B cell (primary cell): ENCODE data around the gene CGNL1. TPM values are rescaled to one million over a fixed set of nuclear protein-coding genes. Genes with fewer than 3 reads are reported as not detected.
A peak's percentile ranks its signal among the peaks of the same experiment; 100 is the strongest.

Source experiments
- ATAC-seq: fragments of 200-7000 bp; cut with Tn5 transposase; one replicate; pipeline ENCODE4 v1.10.0; 2021; ENCODE audit warnings: low read depth, mild to moderate bottlenecking, moderate number of reproducible peaks, moderate library complexity
- CTCF ChIA-PET: fragments of 350-600 bp; sonication (Branson Sonifier 250); formaldehyde crosslinking; loops from one replicate; lab custom pipeline; 2021; ENCODE audit warnings: antibody characterized with exemption, inconsistent platforms; lab: Charles Lee
- POLR2A ChIA-PET: fragments of 350-600 bp; sonication (Branson Sonifier 250); formaldehyde crosslinking; loops from one replicate; lab custom pipeline; 2021; ENCODE audit warnings: antibody characterized with exemption; lab: Charles Lee
- DNase-seq: peaks from one replicate; pipeline ENCODE4 v3.0.0; 2013
- H2AFZ ChIP-seq: 2 replicates; pipeline ENCODE4 v1.6.1; 2012; ENCODE audit warnings: mild to moderate bottlenecking, low read depth, low read length; ENCODE audit not compliant: insufficient read depth, poor library complexity, severe bottlenecking
- H3K27ac ChIP-seq, 2 donors: 1 replicate in 1 of 2; 2 replicates in 1 of 2; pipeline ENCODE4 v1.5.1; 2012 to 2013; ENCODE audit warnings: low read length in 2 of 2, mild to moderate bottlenecking in 2 of 2, moderate library complexity in 1 of 2
- H3K27me3 ChIP-seq, 4 experiments: fragments of 200-600 bp in 1 of 4; sonication (generic) in 1 of 4; replicated peaks in 1 of 4; 1 replicate in 2 of 4; 2 replicates in 2 of 4; pipeline versions ENCODE4 v1.6.1 to v1.7.0; 2013 to 2016; ENCODE audit warnings: low read length in 3 of 4, mild to moderate bottlenecking in 2 of 4, mixed read lengths in 1 of 4, moderate library complexity in 1 of 4; ENCODE audit not compliant: insufficient read depth in 4 of 4, control insufficient read depth in 3 of 4; ENCODE audit errors: control extremely low read depth in 1 of 4
- H3K36me3 ChIP-seq, 2 experiments: replicated peaks in 1 of 2; 1 replicate in 1 of 2; 2 replicates in 1 of 2; pipeline versions ENCODE4 v1.6.1 to v1.7.1; 2013; ENCODE audit warnings: low read length in 1 of 2; ENCODE audit not compliant: insufficient read depth in 2 of 2, control insufficient read depth in 1 of 2; ENCODE audit errors: control extremely low read depth in 1 of 2, extremely low read depth in 1 of 2
- H3K4me1 ChIP-seq, 2 donors: fragments of 200-600 bp in 1 of 2; sonication (generic) in 1 of 2; 1 replicate in 1 of 2; 2 replicates in 1 of 2; pipeline versions ENCODE4 v1.5.1 to v1.6.1; 2013 to 2017; ENCODE audit warnings: low read length in 2 of 2; ENCODE audit not compliant: control insufficient read depth in 2 of 2, insufficient read depth in 2 of 2
- H3K4me2 ChIP-seq: replicated peaks from 2 replicates; pipeline ENCODE3; 2012; ENCODE audit warnings: mild to moderate bottlenecking, low read depth, low read length; ENCODE audit not compliant: poor library complexity, severe bottlenecking
- H3K4me3 ChIP-seq, 5 experiments: fragments of 200-600 bp in 1 of 5; sonication (generic) in 1 of 5; 1 replicate in 3 of 5; 2 replicates in 2 of 5; pipeline versions ENCODE4 v1.5.1 to v1.7.0; 2011 to 2016; ENCODE audit warnings: low read length in 4 of 5, mild to moderate bottlenecking in 4 of 5, low read depth in 2 of 5, control low read depth in 1 of 5, moderate library complexity in 1 of 5; ENCODE audit not compliant: insufficient read depth in 1 of 5; ENCODE audit errors: control extremely low read depth in 1 of 5, extremely low read depth in 1 of 5
- H3K79me2 ChIP-seq: fragments of 200-600 bp; sonication (generic); one replicate; pipeline ENCODE4 v1.6.0; 2016; ENCODE audit warnings: low read length; ENCODE audit not compliant: control insufficient read depth, insufficient read depth
- H3K9ac ChIP-seq: fragments of 200-600 bp; sonication (generic); 2 replicates; pipeline ENCODE4 v1.6.1; 2017; ENCODE audit warnings: mild to moderate bottlenecking, low read length, moderate library complexity
- H3K9me3 ChIP-seq, 3 donors: one replicate each; pipeline versions ENCODE4 v1.6.1 to v1.7.1; 2013; ENCODE audit warnings: low read length in 2 of 3; ENCODE audit not compliant: control insufficient read depth in 2 of 3, insufficient read depth in 1 of 3; ENCODE audit errors: control extremely low read depth in 1 of 3
- H4K20me1 ChIP-seq: 2 replicates; pipeline ENCODE4 v1.6.0; 2012; ENCODE audit warnings: mild to moderate bottlenecking, low read length; ENCODE audit not compliant: insufficient read depth, control insufficient read depth, poor library complexity, severe bottlenecking
- H3K27ac Mint-ChIP-seq: one replicate; pipeline ENCODE4 v1.8.0; 2021; ENCODE audit warnings: mixed read lengths
- H3K27me3 Mint-ChIP-seq: one replicate; pipeline ENCODE4 v1.8.0; 2021; ENCODE audit warnings: mixed read lengths
- H3K4me1 Mint-ChIP-seq: one replicate; pipeline ENCODE4 v1.8.0; 2021; ENCODE audit warnings: mixed read lengths
- H3K4me3 Mint-ChIP-seq: one replicate; pipeline ENCODE4 v1.8.0; 2021; ENCODE audit warnings: mixed read lengths
- H3K9me3 Mint-ChIP-seq: one replicate; pipeline ENCODE4 v1.8.0; 2022; ENCODE audit warnings: mixed read lengths; ENCODE audit not compliant: insufficient read depth
- EZH2 ChIP-seq: IDR thresholded peaks from 2 replicates; pipeline ENCODE4 v1.6.1; 2012; ENCODE audit warnings: borderline replicate concordance, low read depth, mild to moderate bottlenecking, moderate library complexity, low read length; ENCODE audit not compliant: insufficient read depth, poor library complexity, severe bottlenecking
- WGBS: methylation state at CpG from one replicate; pipeline ENCODE4 v1.1.5; 2013; ENCODE audit warnings: missing lambda C conversion rate; ENCODE audit not compliant: insufficient coverage; 5-methylcytosine and 5-hydroxymethylcytosine counted together
- intact Hi-C: fragments of 100-400 bp; cut with micrococcal nuclease; formaldehyde crosslinking; loops from one replicate; pipeline ENCODE4 v1.10.0; 2022
- polyA plus RNA-seq: library from polyadenylated mRNA; depleted of rRNA; stranded (reverse); fragments of >200 nt; gene quantifications from 2 replicates; pipeline ENCODE4 v1.2.3, GENCODE V29; 2012
- total RNA-seq, 2 donors: library from RNA; stranded (reverse); fragments of 120-200 nt in 1 of 2; gene quantifications; 1 replicate in 1 of 2; 2 replicates in 1 of 2; pipeline versions ENCODE4 v1.2.3 to v1.2.4, GENCODE V29; 2013 to 2022
- TF ChIP-seq, protein P1 (sequence below): fragments of 200-600 bp; IDR thresholded peaks from one replicate; pipeline ENCODE4 v1.8.0; 2022; ENCODE audit warnings: antibody characterized with exemption, mild to moderate bottlenecking

CGNL1 gene
- total and polyA plus RNA-seq, 2 donors (not counting 1 experiment from before 2014, with no cell fraction given), result 0.03 to 0.12 TPM

GRCh38 chr15:57376696-57377477, 582 bp downstream of the CGNL1 start:
- Histone ChIP-seq H3K27me3 (peaks cover 0 to 44% (median 29%) of the 10 kb centered on the region in 4 experiments), H3K4me2 (peak overlapping the region; percentile 87), H3K9me3 (peaks cover 0 to 5% (median 0%) of the 10 kb centered on the region in 3 donors), H3K4me3 (peak overlapping the region in 3 of 5 experiments; percentile 41 to 55 (median 52)), H3K4me1 (peaks cover 12 to 16% of the 10 kb centered on the region in 2 donors), H3K79me2 (no peaks in the 10 kb centered on the region), H2AFZ (peak overlapping the region; percentile 50), H3K9ac (peak overlapping the region; percentile 58), H3K27ac (no peak overlapping the region), H3K36me3 (no peaks in the 10 kb centered on the region), H4K20me1 (no peaks in the 10 kb centered on the region)
- H3K4me1 Mint-ChIP-seq, result peaks cover 11% of the 10 kb centered on the region
- ATAC-seq, result peak; percentile 33
- ChIA-PET CTCF (interaction anchor here (1.3 kb wide), 1 partner anchor 230 kb away, joined by 3 read pairs; no protein-coding TSS in a partner anchor), POLR2A (no interaction called here)
- DNase-seq, result peak; percentile 53
- no peak overlapping the region for H3K27ac Mint-ChIP-seq
- intact Hi-C loops, result no loop called here
- H3K4me3 Mint-ChIP-seq, result peak overlapping the region; percentile 81
- TF ChIP-seq EZH2, result no peak
- TF ChIP-seq, protein P1, sequence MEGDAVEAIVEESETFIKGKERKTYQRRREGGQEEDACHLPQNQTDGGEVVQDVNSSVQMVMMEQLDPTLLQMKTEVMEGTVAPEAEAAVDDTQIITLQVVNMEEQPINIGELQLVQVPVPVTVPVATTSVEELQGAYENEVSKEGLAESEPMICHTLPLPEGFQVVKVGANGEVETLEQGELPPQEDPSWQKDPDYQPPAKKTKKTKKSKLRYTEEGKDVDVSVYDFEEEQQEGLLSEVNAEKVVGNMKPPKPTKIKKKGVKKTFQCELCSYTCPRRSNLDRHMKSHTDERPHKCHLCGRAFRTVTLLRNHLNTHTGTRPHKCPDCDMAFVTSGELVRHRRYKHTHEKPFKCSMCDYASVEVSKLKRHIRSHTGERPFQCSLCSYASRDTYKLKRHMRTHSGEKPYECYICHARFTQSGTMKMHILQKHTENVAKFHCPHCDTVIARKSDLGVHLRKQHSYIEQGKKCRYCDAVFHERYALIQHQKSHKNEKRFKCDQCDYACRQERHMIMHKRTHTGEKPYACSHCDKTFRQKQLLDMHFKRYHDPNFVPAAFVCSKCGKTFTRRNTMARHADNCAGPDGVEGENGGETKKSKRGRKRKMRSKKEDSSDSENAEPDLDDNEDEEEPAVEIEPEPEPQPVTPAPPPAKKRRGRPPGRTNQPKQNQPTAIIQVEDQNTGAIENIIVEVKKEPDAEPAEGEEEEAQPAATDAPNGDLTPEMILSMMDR, result no peak
- H3K27me3 Mint-ChIP-seq, result peaks cover 54% of the 10 kb centered on the region
- no peaks in the 10 kb centered on the region for H3K9me3 Mint-ChIP-seq
- WGBS, result 18% methylated on average over 43 of the region's 48 CpGs

DNA sequence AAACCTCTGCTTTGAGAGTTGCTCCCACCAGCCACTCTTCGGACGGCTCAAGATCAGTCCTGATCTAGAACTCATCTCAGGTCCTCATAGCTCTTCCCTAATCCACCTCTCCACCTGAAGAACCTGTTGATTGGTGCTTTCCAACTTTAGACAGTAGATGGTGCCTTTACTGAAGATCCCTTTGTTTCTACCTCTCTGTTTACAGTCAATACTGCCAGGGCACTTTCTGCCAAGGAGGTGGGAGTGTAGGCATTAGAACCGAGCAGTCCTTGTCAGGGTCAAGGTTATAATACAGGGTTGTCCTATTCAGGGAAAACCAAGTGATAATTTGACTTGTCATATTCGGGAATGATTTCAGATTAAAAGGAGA, 1.2 kb downstream of the CGNL1 start:
- no peaks in the 10 kb centered on the region for H3K36me3 ChIP-seq
- ATAC-seq (no peak), DNase-seq (no peak)
- peaks cover 56% of the 10 kb centered on the region for H3K27me3 Mint-ChIP-seq
- H3K4me3 ChIP-seq, result no peak overlapping the region
- 100% methylated on average over 3 of the region's 4 CpGs for WGBS
- no peaks in the 10 kb centered on the region for H3K9me3 Mint-ChIP-seq
- no peaks in the 10 kb centered on the region for H4K20me1 ChIP-seq
- TF ChIP-seq, protein P1, result no peak
- TF ChIP-seq EZH2, result no peak
- peaks cover 12 to 16% of the 10 kb centered on the region in 2 donors for H3K4me1 ChIP-seq
- peak overlapping the region; percentile 81 for H3K4me3 Mint-ChIP-seq
- H3K27ac ChIP-seq, result no peak overlapping the region
- peaks cover 0 to 5% (median 0%) of the 10 kb centered on the region in 3 donors for H3K9me3 ChIP-seq
- H3K79me2 ChIP-seq, result no peaks in the 10 kb centered on the region
- CTCF ChIA-PET, result no interaction called here
- H3K9ac ChIP-seq, result peak overlapping the region; percentile 58
- peaks cover 0 to 44% (median 29%) of the 10 kb centered on the region in 4 experiments for H3K27me3 ChIP-seq
- intact Hi-C loops, result no loop called here
- H2AFZ ChIP-seq, result no peak overlapping the region
- H3K4me2 ChIP-seq, result no peak overlapping the region
- POLR2A ChIA-PET, result no interaction called here
- peaks cover 11% of the 10 kb centered on the region for H3K4me1 Mint-ChIP-seq
- H3K27ac Mint-ChIP-seq, result no peak overlapping the region
